H1 (cell line): ENCODE measurements around the gene TMEM252.

Experiments used
- ATF2 ChIP-seq: IDR thresholded peaks from 2 replicates; pipeline ENCODE4 v1.6.1; 2012; ENCODE audit warnings: low read length, inconsistent platforms
- BCL11A ChIP-seq, 2 experiments: IDR thresholded peaks; one replicate each; pipeline ENCODE4 v1.6.1; 2011; ENCODE audit warnings: low read depth in 2 of 2, low read length in 2 of 2, mild to moderate bottlenecking in 2 of 2
- CTCF ChIP-seq, 3 experiments: IDR thresholded peaks; 1 replicate in 2 of 3; 2 replicates in 1 of 3; pipeline versions ENCODE4 v1.5.1 to v1.6.1; 2011; ENCODE audit warnings: low read length in 3 of 3, mild to moderate bottlenecking in 3 of 3, inconsistent platforms in 2 of 3, low read depth in 1 of 3, moderate library complexity in 1 of 3; ENCODE audit not compliant: insufficient read depth in 1 of 3; ENCODE audit errors: control extremely low read depth in 1 of 3
- EP300 ChIP-seq, 2 experiments: IDR thresholded peaks; 1 replicate in 1 of 2; 2 replicates in 1 of 2; pipeline ENCODE4 v1.6.1; 2011 to 2012; ENCODE audit warnings: low read depth in 2 of 2, low read length in 2 of 2, mild to moderate bottlenecking in 2 of 2, borderline replicate concordance in 1 of 2, inconsistent platforms in 1 of 2, moderate library complexity in 1 of 2
- EZH2 ChIP-seq: fragments of 200-600 bp; sonication (generic); IDR thresholded peaks from 2 replicates; pipeline ENCODE4 v1.7.1; 2012; ENCODE audit warnings: low read depth, mild to moderate bottlenecking, moderate library complexity, low read length, inconsistent platforms; ENCODE audit not compliant: severe bottlenecking
- GABPA ChIP-seq: IDR thresholded peaks from 2 replicates; pipeline ENCODE4 v1.6.1; 2011; ENCODE audit warnings: mild to moderate bottlenecking, low read length, moderate library complexity, borderline replicate concordance; ENCODE audit not compliant: insufficient read depth
- KDM5A ChIP-seq: fragments of 200-600 bp; IDR thresholded peaks from 2 replicates; pipeline ENCODE4 v1.7.1; 2012; ENCODE audit warnings: mild to moderate bottlenecking, low read length, inconsistent platforms, mixed read lengths
- MAFK ChIP-seq: IDR thresholded peaks from 2 replicates; pipeline ENCODE4 v1.6.1; 2012; ENCODE audit warnings: low read depth, mild to moderate bottlenecking, improper control_type of control experiment, low read length
- NRF1 ChIP-seq: IDR thresholded peaks from 2 replicates; pipeline ENCODE4 v1.6.1; 2011; ENCODE audit warnings: mild to moderate bottlenecking, low read depth, low read length, improper control_type of control experiment
- POLR2A ChIP-seq, 2 experiments: IDR thresholded peaks; 1 replicate in 1 of 2; 2 replicates in 1 of 2; pipeline ENCODE4 v1.6.1; 2011; ENCODE audit warnings: low read depth in 2 of 2, low read length in 2 of 2, mild to moderate bottlenecking in 2 of 2; ENCODE audit errors: control extremely low read depth in 1 of 2
- POLR2AphosphoS5 ChIP-seq: IDR thresholded peaks from 2 replicates; pipeline ENCODE4 v1.6.1; 2011; ENCODE audit warnings: low read depth, low read length
- SIRT6 ChIP-seq: IDR thresholded peaks from one replicate; pipeline ENCODE4 v1.7.1; 2012; ENCODE audit warnings: low read length, inconsistent platforms

GRCh38 chr9:68500457-68501381 lies 40.0 kb downstream of the TMEM252 start:
- TF ChIP-seq CTCF (IDR thresholded peaks at IDR 0.05; ENCODE audit: control extremely low read depth in 1 of 3, insufficient read depth in 1 of 3, low read depth in 1 of 3, low read length in 3 of 3) (no peak), MAFK (no peak), GABPA (no peak), SIRT6 (no peak), NRF1 (no peak), POLR2A (IDR thresholded peaks at IDR 0.05; ENCODE audit: control extremely low read depth in 1 of 2, low read depth in 2 of 2, low read length in 2 of 2) (no peak), KDM5A (no peak), ATF2 (no peak), POLR2AphosphoS5 (no peak), EZH2 (no peak), EP300 (IDR thresholded peaks at IDR 0.05; ENCODE audit: borderline replicate concordance in 1 of 2, low read depth in 2 of 2, low read length in 2 of 2) (no peak), BCL11A (IDR thresholded peaks at IDR 0.05; ENCODE audit: low read depth in 2 of 2, low read length in 2 of 2) (no peak)
